Measurements from ENCODE around the gene KCNE4. TPM values are rescaled to one million over a fixed set of nuclear protein-coding genes. Genes with fewer than 3 reads are reported as not detected.

The KCNE4 gene
- polyA plus RNA-seq, 1 donor from 2014 or later = not detected

DNA sequence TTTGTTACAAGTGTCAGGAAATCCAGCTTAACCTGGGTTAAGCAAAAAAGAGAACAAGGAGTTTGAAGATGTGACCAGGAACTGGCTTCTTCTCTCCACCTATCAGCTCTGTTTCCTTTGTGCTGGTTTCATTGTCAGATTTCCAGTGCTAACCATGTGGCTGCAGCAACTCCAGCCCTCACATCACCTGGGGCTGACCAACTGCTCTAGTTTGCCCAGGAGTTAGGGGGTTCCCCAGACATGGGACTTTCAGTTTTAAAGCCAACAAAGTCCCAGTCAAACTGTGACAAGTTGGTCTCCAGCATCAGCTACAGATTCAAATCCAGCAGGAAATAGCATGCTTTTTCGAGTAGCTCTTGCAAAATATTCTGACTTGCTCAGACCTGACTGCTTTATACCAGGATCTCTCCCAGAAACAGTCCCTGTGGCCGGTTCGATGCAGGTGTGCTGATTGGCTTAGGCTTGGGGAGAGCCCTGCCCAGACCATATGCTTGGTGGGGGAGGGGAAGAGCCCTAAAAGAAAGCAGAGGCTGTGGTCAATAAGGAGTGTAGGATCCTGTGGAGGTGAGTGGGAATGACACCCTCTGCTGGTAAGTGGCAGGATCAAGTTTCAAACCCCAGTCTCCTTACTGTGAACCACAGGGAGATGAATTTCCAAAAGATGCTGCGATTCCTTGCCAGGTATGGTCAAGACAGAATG lies 49.5 kb downstream of the KCNE4 start:
- Histone ChIP-seq H3K9me2 (ENCODE audit: insufficient read depth, low read length) (no peaks in the 10 kb centered on the region), H3K4me2 (ENCODE audit: low read length) (no peak overlapping the region), H2AFZ (ENCODE audit: low read depth, low read length) (no peak overlapping the region), H3K36me3 (ENCODE audit: insufficient read depth, low read length) (no peaks in the 10 kb centered on the region), H3K9me3 (ENCODE audit: low read length) (no peaks in the 10 kb centered on the region), H3K27ac (ENCODE audit: low read length) (no peak overlapping the region), H3F3A (ENCODE audit: insufficient read depth, low read length, poor library complexity, severe bottlenecking) (no peaks in the 10 kb centered on the region), H3K9ac (ENCODE audit: low read length) (no peak overlapping the region), H3K27me3 (ENCODE audit: insufficient read depth, low read depth, low read length) (no peaks in the 10 kb centered on the region), H3K4me3 (ENCODE audit: low read length) (no peak overlapping the region), H4K20me1 (ENCODE audit: insufficient read depth) (no peaks in the 10 kb centered on the region), H3K79me2 (replicated peaks; ENCODE audit: insufficient read depth, low read length) (no peaks in the 10 kb centered on the region)
- TF ChIP-seq EP300 (conservative IDR thresholded peaks at IDR 0.05; ENCODE audit: poor library complexity, severe bottlenecking) (no peak), CTCF (IDR thresholded peaks at IDR 0.05; ENCODE audit: poor library complexity, severe bottlenecking) (peak; percentile 11)

- no peak overlapping the region for H3K27ac ChIP-seq (ENCODE audit: low read length)
- H2AFZ ChIP-seq (ENCODE audit: low read depth, low read length) = no peak overlapping the region
- no peaks in the 10 kb centered on the region for H3K79me2 ChIP-seq (replicated peaks; ENCODE audit: insufficient read depth, low read length)
- no peaks in the 10 kb centered on the region for H3F3A ChIP-seq (ENCODE audit: insufficient read depth, low read length, poor library complexity, severe bottlenecking)
- no peaks in the 10 kb centered on the region for H3K9me2 ChIP-seq (ENCODE audit: insufficient read depth, low read length)
- H3K27me3 ChIP-seq (ENCODE audit: insufficient read depth, low read depth, low read length) = no peaks in the 10 kb centered on the region
- H3K4me2 ChIP-seq (ENCODE audit: low read length) = no peak overlapping the region
- no peak overlapping the region for H3K4me3 ChIP-seq (ENCODE audit: low read length)
- no peaks in the 10 kb centered on the region for H4K20me1 ChIP-seq (ENCODE audit: insufficient read depth)
- TF ChIP-seq MXI1 (conservative IDR thresholded peaks at IDR 0.05; ENCODE audit: poor library complexity, severe bottlenecking) (no peak), RAD21 (conservative IDR thresholded peaks at IDR 0.05) (no peak), REST (IDR thresholded peaks at IDR 0.05; ENCODE audit: borderline replicate concordance) (no peak), CTCF (IDR thresholded peaks at IDR 0.05; ENCODE audit: poor library complexity, severe bottlenecking) (no peak), TAF1 (IDR thresholded peaks at IDR 0.05; ENCODE audit: low read depth) (no peak), EP300 (conservative IDR thresholded peaks at IDR 0.05; ENCODE audit: poor library complexity, severe bottlenecking) (no peak), SMC3 (conservative IDR thresholded peaks at IDR 0.05; ENCODE audit: poor library complexity) (no peak), EZH2 (IDR thresholded peaks at IDR 0.05; ENCODE audit: borderline replicate concordance, insufficient read depth, low read length, poor library complexity, severe bottlenecking) (no peak), POLR2AphosphoS5 (IDR thresholded peaks at IDR 0.05) (no peak)
- H3K9me3 ChIP-seq (ENCODE audit: low read length) = no peaks in the 10 kb centered on the region
- no peaks in the 10 kb centered on the region for H3K36me3 ChIP-seq (ENCODE audit: insufficient read depth, low read length)
- no peak overlapping the region for H3K9ac ChIP-seq (ENCODE audit: low read length)
Measured at GRCh38 chr2:223102040-223102400, 50.0 kb downstream of the KCNE4 start.
